GM10248 (cell line): ENCODE results near the gene TBC1D30.
"Not testable (repeated sequence)": the region's sequence is repeated elsewhere in the genome, so short reads cannot be mapped to it uniquely, and the experiment has no call there.

ENCODE experiments used
- CTCF ChIA-PET: fragments of 300-600 bp; sonication (Branson Sonifier 250); formaldehyde crosslinking; extraction: SDS; loops from one replicate; lab custom pipeline; 2021; ENCODE audit warnings: antibody characterized with exemption; lab: Yijun Ruan, JAX
- POLR2A ChIA-PET: fragments of 350-650 bp; sonication (Branson Sonifier 250); formaldehyde crosslinking; extraction: SDS; loops from one replicate; lab custom pipeline; 2020; ENCODE audit warnings: antibody characterized with exemption; lab: Yijun Ruan, JAX
- DNase-seq: peaks from one replicate; pipeline ENCODE4 v3.0.0; 2012; ENCODE audit errors: extremely low spot score
- TF ChIP-seq, protein P1 (sequence below): IDR thresholded peaks from 2 replicates; pipeline ENCODE4 v1.5.1; 2012; ENCODE audit warnings: mild to moderate bottlenecking, low read depth; ENCODE audit errors: extremely low read depth, missing control alignments, control extremely low read depth

The TBC1D30 gene

GRCh38 chr12:64824500-64825142 lies at the start of gene TBC1D30:
TSS of gene TBC1D30 (plus strand) at chr12:64824647. CDS start at chr12:64824880, 233 bp downstream.
- POLR2A ChIA-PET: no interaction called here
- TF ChIP-seq, protein P1, sequence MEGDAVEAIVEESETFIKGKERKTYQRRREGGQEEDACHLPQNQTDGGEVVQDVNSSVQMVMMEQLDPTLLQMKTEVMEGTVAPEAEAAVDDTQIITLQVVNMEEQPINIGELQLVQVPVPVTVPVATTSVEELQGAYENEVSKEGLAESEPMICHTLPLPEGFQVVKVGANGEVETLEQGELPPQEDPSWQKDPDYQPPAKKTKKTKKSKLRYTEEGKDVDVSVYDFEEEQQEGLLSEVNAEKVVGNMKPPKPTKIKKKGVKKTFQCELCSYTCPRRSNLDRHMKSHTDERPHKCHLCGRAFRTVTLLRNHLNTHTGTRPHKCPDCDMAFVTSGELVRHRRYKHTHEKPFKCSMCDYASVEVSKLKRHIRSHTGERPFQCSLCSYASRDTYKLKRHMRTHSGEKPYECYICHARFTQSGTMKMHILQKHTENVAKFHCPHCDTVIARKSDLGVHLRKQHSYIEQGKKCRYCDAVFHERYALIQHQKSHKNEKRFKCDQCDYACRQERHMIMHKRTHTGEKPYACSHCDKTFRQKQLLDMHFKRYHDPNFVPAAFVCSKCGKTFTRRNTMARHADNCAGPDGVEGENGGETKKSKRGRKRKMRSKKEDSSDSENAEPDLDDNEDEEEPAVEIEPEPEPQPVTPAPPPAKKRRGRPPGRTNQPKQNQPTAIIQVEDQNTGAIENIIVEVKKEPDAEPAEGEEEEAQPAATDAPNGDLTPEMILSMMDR: no peak
- CTCF ChIA-PET: interaction anchor here (0.9 to 1.3 kb wide), 3 partner anchors 15 to 66 kb away, joined by 3 to 10 read pairs (median 3); no protein-coding TSS in a partner anchor
- peak; percentile 45 for DNase-seq

DNA sequence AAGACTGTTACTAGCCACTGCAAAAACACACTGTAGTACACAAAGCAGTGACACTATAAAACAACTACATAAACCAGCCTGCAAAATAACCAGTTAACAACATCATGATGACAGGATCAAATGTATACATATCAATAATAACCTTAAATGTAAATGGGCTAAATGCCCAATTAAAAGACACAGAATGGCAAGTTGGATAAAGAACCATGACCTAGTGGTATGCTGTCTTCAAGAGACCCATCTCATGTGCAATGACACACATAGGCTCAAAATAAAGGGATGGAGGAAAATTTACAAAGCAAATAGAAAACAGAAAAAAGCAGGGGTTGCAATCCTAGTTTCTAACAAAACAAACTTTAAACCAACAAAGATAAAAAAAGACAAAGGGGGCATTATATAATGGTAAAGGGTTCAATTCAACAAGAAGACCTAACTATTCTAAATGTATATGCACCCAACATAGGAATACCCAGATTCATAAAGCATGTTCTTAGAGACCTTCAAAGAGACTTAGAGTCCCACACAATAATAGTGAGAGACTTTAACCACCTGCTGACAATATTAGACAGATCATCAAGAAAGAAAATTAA lies 49.2 kb upstream of the TBC1D30 start:
- CTCF ChIA-PET: interaction anchor here (1.3 to 1.6 kb wide), 2 partner anchors 21 to 26 kb away, joined by 5 to 6 read pairs; no protein-coding TSS in a partner anchor
- DNase-seq, POLR2A ChIA-PET: not testable (repeated sequence)

DNA sequence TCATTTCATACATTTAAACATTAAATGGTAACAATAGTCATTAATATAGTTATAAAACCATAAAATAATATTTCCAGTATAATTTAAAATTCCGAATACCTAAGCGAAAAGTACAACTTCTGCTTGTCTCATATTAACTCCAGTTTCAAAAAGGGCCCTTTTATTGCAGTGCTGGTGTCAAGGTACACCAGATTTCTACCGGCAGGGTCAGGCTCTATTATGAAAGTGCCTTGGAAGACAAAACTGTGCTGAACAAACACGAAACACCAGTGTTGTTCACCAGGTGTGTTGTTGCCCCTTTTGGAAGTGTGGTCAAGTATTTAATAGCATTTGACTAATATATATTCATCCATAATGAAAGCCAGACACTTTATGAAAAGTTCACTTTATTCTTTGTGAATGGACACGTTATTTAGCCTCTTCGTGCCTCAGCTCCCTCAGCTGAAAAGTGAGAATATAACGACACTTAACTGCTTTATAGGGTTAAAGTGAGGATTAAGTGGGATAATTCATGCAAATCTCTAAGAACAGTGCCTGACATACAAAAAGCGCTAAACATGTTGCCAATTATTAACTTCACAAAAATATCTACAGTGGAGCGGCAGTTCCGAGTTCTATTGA lies 45.0 kb upstream of the TBC1D30 start:
- ChIA-PET CTCF (interaction anchor here (0.9 to 4.5 kb wide), 8 partner anchors 8 to 1930 kb away, joined by 3 to 40 read pairs (median 3); no protein-coding TSS in a partner anchor), POLR2A (no interaction called here)
- no peak for DNase-seq
- TF ChIP-seq, protein P1: no peak

- DNase-seq: no peak
- ChIA-PET POLR2A (no interaction called here), CTCF (interaction anchor here (0.6 to 4.5 kb wide), 10 partner anchors 9 to 1929 kb away, joined by 3 to 40 read pairs (median 3); no protein-coding TSS in a partner anchor)
- TF ChIP-seq, protein P1: no peak
Measured at GRCh38 chr12:64780132-64780530, 44.3 kb upstream of the TBC1D30 start.

DNA sequence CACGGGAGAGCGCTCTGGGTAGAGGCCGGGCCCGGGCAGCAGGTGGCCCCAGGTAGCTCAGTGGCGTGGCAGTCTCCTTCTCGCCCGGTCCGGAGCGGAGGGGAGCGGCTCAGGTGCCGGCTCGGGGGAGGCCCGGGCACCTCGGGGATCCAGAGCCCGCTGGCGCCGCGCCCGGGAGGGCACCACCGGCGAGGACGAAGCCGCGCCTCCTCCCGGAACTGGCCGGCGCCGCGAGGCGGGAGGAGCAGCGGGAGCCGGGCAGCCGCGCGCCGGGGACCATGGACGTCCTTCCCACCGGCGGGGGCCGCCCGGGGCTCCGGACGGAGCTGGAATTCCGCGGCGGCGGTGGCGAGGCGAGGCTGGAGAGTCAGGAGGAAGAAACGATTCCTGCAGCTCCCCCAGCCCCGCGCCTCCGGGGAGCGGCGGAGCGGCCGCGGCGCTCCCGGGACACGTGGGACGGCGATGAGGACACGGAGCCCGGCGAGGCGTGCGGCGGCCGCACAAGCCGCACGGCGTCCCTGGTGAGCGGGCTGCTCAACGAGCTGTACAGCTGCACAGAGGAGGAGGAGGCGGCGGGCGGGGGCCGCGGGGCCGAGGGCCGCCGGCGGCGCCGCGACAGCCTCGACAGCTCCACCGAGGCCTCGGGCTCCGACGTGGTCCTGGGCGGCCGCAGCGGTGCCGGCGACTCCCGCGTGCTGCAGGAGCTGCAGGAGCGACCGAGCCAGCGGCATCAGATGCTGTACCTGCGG lies 43.7 kb upstream of the TBC1D30 start:
- POLR2A ChIA-PET: no interaction called here
- TF ChIP-seq, protein P1: no peak
- CTCF ChIA-PET: interaction anchor here (0.6 to 4.5 kb wide), 9 partner anchors 10 to 1928 kb away, joined by 3 to 40 read pairs (median 3); no protein-coding TSS in a partner anchor
- peak; percentile 47 for DNase-seq

GRCh38 chr12:64781280-64782190 lies 42.9 kb upstream of the TBC1D30 start:
- DNase-seq: no peak
- POLR2A ChIA-PET: no interaction called here
- TF ChIP-seq, protein P1: no peak
- CTCF ChIA-PET: interaction anchor here (0.8 to 4.5 kb wide), 4 partner anchors 15 to 232 kb away, joined by 3 to 40 read pairs (median 3); no protein-coding TSS in a partner anchor
